Activated B cell treated with CpG ODN at 0.5 μM for 24 hours (primary cell): Measurements from ENCODE around the gene NBPF3. TPM values are rescaled to one million over a fixed set of nuclear protein-coding genes. Genes with fewer than 3 reads are reported as not detected.
A peak's percentile ranks its signal among the peaks of the same experiment; 100 is the strongest.

ENCODE experiments used
- ATAC-seq: fragments of 200-7000 bp; cut with Tn5 transposase; one replicate; pipeline ENCODE4 v1.10.0; 2021; ENCODE audit warnings: low read depth, mild to moderate bottlenecking, moderate library complexity
- CTCF ChIA-PET: fragments of 350-600 bp; sonication (Branson Sonifier 250); formaldehyde crosslinking; loops from one replicate; lab custom pipeline; 2021; ENCODE audit warnings: antibody characterized with exemption; lab: Charles Lee
- POLR2A ChIA-PET: fragments of 350-600 bp; sonication (Branson Sonifier 250); formaldehyde crosslinking; loops from one replicate; lab custom pipeline; 2021; ENCODE audit warnings: antibody characterized with exemption; lab: Charles Lee
- DNase-seq: peaks from one replicate; pipeline ENCODE4 v3.0.0; 2022
- H3K27ac Mint-ChIP-seq: one replicate; pipeline ENCODE4 v1.8.0; 2020; ENCODE audit warnings: mixed read lengths
- H3K27me3 Mint-ChIP-seq: one replicate; pipeline ENCODE4 v1.8.0; 2021; ENCODE audit warnings: mixed read lengths
- H3K36me3 Mint-ChIP-seq: one replicate; pipeline ENCODE4 v1.8.0; 2021; ENCODE audit warnings: low read depth, mixed read lengths
- H3K4me1 Mint-ChIP-seq: one replicate; pipeline ENCODE4 v1.8.0; 2021; ENCODE audit warnings: mixed read lengths
- H3K4me3 Mint-ChIP-seq: one replicate; pipeline ENCODE4 v1.8.0; 2020; ENCODE audit warnings: mild to moderate bottlenecking, mixed read lengths
- H3K9me3 Mint-ChIP-seq: one replicate; pipeline ENCODE4 v1.8.0; 2020; ENCODE audit warnings: mixed read lengths
- intact Hi-C: fragments of 100-400 bp; cut with micrococcal nuclease; formaldehyde crosslinking; loops from one replicate; pipeline ENCODE4 v1.15.1; 2024
- total RNA-seq: library from RNA; stranded (reverse); gene quantifications from 2 replicates; pipeline ENCODE4 v1.2.3, GENCODE V29; 2022
- TF ChIP-seq, protein P1 (sequence below): fragments of 200-600 bp; IDR thresholded peaks from one replicate; pipeline ENCODE4 v1.8.0; 2022; ENCODE audit warnings: antibody characterized with exemption, mild to moderate bottlenecking

The NBPF3 gene, protein sequence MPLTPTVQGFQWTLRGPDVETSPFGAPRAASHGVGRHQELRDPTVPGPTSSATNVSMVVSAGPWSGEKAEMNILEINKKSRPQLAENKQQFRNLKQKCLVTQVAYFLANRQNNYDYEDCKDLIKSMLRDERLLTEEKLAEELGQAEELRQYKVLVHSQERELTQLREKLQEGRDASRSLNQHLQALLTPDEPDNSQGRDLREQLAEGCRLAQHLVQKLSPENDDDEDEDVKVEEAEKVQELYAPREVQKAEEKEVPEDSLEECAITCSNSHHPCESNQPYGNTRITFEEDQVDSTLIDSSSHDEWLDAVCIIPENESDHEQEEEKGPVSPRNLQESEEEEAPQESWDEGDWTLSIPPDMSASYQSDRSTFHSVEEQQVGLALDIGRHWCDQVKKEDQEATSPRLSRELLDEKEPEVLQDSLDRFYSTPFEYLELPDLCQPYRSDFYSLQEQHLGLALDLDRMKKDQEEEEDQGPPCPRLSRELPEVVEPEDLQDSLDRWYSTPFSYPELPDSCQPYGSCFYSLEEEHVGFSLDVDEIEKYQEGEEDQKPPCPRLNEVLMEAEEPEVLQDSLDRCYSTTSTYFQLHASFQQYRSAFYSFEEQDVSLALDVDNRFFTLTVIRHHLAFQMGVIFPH
- 3.0 and 4.3 TPM in 2 replicates for total RNA-seq

DNA sequence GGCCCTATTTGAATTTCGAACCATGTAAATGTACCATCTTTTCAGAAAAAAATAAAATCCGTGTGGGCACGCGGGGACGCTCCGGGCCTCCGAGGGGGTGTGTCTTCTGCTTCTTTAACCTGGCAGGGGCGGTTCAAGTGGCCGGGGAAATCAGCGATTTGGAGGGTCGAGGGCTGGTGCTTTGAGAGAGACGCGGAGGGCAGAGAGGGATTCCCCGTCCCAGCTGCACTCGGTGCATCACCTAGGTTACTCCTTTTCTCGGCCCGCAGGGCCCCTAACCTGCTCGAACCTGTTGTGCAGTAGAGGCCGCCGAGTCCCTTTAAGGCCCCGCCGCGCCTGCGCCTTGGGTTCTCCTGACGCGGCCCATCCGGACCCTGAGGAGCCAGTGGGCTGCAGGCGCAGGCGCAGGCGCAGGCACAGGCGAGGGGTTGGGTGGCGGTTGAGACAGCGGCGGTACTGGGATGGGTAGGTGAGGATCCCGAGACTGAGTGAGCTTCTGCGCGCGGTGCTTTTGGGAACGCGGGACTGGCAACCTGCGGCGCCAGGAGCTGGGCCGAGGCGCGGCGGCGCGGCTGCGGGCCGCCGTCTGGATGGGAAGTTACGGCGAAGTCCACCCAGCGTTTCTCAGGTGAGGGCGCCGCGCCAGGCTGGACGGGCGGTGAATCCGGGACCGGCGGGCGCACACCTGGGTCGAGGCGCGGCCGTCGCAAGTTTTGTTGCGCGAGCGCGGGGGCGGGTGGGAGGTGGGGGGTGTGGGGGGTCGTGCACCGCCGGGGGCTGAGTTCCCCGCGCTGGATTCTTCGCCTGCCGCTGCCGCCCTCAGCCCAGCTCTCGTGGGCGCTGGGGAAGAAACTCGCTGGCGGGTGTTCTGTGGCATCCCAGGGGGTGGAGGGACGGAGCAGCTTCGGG lies at the start of gene NBPF3:
Gene NBPF3 (plus strand): TSS at position 417 of the 909 bp plus-strand sequence. CDS start 4,950 bp downstream, outside the sequence.
- DNase-seq, result peak; percentile 65
- H3K27me3 Mint-ChIP-seq, result peaks cover 16% of the 10 kb centered on the region
- H3K9me3 Mint-ChIP-seq, result no peaks in the 10 kb centered on the region
- ChIA-PET CTCF (no interaction called here), POLR2A (no interaction called here)
- TF ChIP-seq, protein P1, sequence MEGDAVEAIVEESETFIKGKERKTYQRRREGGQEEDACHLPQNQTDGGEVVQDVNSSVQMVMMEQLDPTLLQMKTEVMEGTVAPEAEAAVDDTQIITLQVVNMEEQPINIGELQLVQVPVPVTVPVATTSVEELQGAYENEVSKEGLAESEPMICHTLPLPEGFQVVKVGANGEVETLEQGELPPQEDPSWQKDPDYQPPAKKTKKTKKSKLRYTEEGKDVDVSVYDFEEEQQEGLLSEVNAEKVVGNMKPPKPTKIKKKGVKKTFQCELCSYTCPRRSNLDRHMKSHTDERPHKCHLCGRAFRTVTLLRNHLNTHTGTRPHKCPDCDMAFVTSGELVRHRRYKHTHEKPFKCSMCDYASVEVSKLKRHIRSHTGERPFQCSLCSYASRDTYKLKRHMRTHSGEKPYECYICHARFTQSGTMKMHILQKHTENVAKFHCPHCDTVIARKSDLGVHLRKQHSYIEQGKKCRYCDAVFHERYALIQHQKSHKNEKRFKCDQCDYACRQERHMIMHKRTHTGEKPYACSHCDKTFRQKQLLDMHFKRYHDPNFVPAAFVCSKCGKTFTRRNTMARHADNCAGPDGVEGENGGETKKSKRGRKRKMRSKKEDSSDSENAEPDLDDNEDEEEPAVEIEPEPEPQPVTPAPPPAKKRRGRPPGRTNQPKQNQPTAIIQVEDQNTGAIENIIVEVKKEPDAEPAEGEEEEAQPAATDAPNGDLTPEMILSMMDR, result no peak
- peaks cover 16% of the 10 kb centered on the region for H3K4me1 Mint-ChIP-seq
- peak within 1 kb of the TSS; percentile 90 for H3K4me3 Mint-ChIP-seq
- H3K27ac Mint-ChIP-seq, result peak within 1 kb of the TSS; percentile 73
- ATAC-seq, result peak; percentile 97
- peaks cover under 1% of the 10 kb centered on the region for H3K36me3 Mint-ChIP-seq
- intact Hi-C loops, result loop anchor here (10.0 kb wide), 1 partner anchor 185 kb away; no protein-coding TSS in a partner anchor

DNA sequence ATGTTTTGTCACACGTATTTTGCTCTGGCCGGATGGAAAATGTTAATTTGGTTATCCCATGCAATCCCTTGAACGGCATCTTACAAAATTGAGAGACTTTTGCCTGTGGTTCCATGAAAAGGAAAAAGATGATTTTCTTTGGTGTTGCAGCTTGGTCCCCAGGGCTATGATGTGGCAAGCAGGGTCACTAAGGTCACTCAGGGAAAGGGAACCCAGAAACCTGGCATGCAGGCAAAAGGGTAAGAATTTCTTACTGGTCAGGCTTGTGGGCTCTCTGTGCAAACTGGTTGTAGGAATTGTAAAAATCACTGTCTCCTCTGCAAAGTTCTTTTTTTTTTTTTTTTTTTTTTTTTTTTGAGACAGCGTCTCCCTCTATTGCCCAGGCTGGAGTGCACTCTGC lies 48.4 kb upstream of the NBPF3 start:
- intact Hi-C loops, result no loop called here
- Mint-ChIP-seq H3K36me3 (no peaks in the 10 kb centered on the region), H3K27ac (no peak overlapping the region), H3K27me3 (peaks cover 6% of the 10 kb centered on the region), H3K9me3 (no peaks in the 10 kb centered on the region), H3K4me1 (peaks cover 4% of the 10 kb centered on the region), H3K4me3 (no peak overlapping the region)
- DNase-seq (no peak), ATAC-seq (no peak)
- ChIA-PET CTCF (no interaction called here), POLR2A (no interaction called here)
- TF ChIP-seq, protein P1, result no peak

DNA sequence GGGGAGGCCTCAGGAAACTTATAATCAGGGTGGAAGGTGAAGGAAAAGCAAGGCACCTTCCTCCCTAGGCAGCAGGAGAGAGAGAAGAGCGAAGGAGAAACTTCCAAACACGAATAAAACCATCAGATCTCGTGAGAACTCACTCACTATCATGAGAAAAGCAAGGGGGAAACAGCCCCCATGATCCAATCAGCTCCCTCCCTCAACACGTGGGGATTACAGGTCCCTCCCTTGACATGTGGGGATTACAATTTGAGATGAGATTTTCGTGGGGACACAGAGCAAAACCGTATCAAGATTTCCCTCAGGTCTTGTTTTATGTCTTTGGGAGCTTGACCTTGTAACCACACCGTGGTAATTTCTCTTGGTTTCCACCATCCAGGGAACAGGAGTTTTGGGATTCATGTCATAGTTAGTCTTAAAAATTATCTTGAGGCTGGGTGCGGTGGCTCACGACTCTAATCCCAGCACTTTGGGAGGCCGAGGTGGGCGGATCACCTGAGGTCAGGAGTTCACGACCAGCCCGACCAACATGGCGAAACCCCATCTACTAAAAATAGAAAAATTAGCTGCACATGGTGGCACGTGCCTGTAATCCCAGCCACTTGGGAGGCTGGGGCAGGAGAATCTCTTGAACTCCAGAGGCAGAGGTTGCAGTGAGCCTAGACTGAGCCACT lies 47.2 kb upstream of the NBPF3 start:
- Mint-ChIP-seq H3K27ac (no peak overlapping the region), H3K27me3 (peaks cover 6% of the 10 kb centered on the region), H3K36me3 (no peaks in the 10 kb centered on the region), H3K9me3 (no peaks in the 10 kb centered on the region), H3K4me3 (no peak overlapping the region), H3K4me1 (peaks cover 10% of the 10 kb centered on the region)
- ChIA-PET CTCF (no interaction called here), POLR2A (no interaction called here)
- no peak for DNase-seq
- TF ChIP-seq, protein P1, result no peak
- intact Hi-C loops, result no loop called here
- ATAC-seq, result no peak

DNA sequence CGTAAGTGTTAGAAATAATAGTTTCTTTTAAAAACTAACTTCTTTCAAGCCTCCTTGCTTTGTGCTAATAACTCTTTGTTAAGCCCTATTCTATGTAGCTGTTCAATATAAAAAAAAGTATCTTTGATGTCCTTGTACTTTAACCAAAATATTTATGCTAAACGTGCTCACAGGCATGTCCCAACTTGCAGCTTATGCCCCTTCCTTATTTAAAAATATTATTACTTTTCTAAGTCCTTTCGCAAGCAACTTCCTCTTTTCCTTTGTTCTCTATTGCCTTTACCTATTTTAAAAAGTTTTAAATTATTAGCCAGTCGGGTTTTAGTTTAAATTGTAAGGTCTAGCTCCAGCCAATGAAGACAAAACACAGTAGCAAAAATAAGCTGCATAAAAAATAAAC lies 43.4 kb upstream of the NBPF3 start:
- Mint-ChIP-seq H3K9me3 (no peaks in the 10 kb centered on the region), H3K27me3 (peaks cover 8% of the 10 kb centered on the region), H3K4me1 (peaks cover 16% of the 10 kb centered on the region), H3K4me3 (no peak overlapping the region), H3K27ac (no peak overlapping the region), H3K36me3 (no peaks in the 10 kb centered on the region)
- no peak for ATAC-seq
- DNase-seq, result no peak
- ChIA-PET POLR2A (no interaction called here), CTCF (no interaction called here)
- TF ChIP-seq, protein P1, result no peak
- intact Hi-C loops, result no loop called here
